SW480 (cell line): ENCODE results near the gene CHST13.

Experiments
- DNase-seq: peaks from one replicate; pipeline ENCODE4 v3.0.0-alpha.2; 2016; ENCODE audit warnings: low spot score

The CHST13 gene

GRCh38 chr3:126487151-126487771 is 36.7 kb upstream of the CHST13 start:
- peak; percentile 50 for DNase-seq

- no peak for DNase-seq
Measured at GRCh38 chr3:126488185-126488584, 35.8 kb upstream of the CHST13 start.

GRCh38 chr3:126488886-126489569 is 34.9 kb upstream of the CHST13 start:
- DNase-seq, result no peak

GRCh38 chr3:126490619-126491018 is 33.3 kb upstream of the CHST13 start:
- DNase-seq, result no peak

GRCh38 chr3:126491221-126492013 is 32.5 kb upstream of the CHST13 start:
- no peak for DNase-seq

GRCh38 chr3:126493051-126493450 is 30.9 kb upstream of the CHST13 start:
- no peak for DNase-seq

GRCh38 chr3:126493739-126494138 is 30.2 kb upstream of the CHST13 start:
- no peak for DNase-seq

- no peak for DNase-seq
Measured at GRCh38 chr3:126494204-126494969, 29.6 kb upstream of the CHST13 start.

- no peak for DNase-seq
Measured at GRCh38 chr3:126494970-126495230, 29.1 kb upstream of the CHST13 start.

GRCh38 chr3:126495786-126496185 is 28.2 kb upstream of the CHST13 start:
- no peak for DNase-seq

- DNase-seq, result no peak
Measured at GRCh38 chr3:126496894-126497850, 26.8 kb upstream of the CHST13 start.

- DNase-seq, result no peak
Measured at GRCh38 chr3:126497956-126498355, 26.0 kb upstream of the CHST13 start.

GRCh38 chr3:126498461-126498860 is 25.5 kb upstream of the CHST13 start:
- DNase-seq, result no peak

- DNase-seq, result no peak
Measured at GRCh38 chr3:126498929-126499328, 25.0 kb upstream of the CHST13 start.

- DNase-seq, result no peak
Measured at GRCh38 chr3:126499401-126499800, 24.6 kb upstream of the CHST13 start.

GRCh38 chr3:126500016-126500415 is 23.9 kb upstream of the CHST13 start:
- no peak for DNase-seq

- no peak for DNase-seq
Measured at GRCh38 chr3:126501054-126501453, 22.9 kb upstream of the CHST13 start.

- no peak for DNase-seq
Measured at GRCh38 chr3:126501736-126502135, 22.2 kb upstream of the CHST13 start.

GRCh38 chr3:126502656-126503055 is 21.3 kb upstream of the CHST13 start:
- DNase-seq, result no peak

- DNase-seq, result no peak
Measured at GRCh38 chr3:126503701-126504100, 20.3 kb upstream of the CHST13 start.

GRCh38 chr3:126507886-126508285 is 16.1 kb upstream of the CHST13 start:
- DNase-seq, result no peak
